HTERT RPE-1 (cell line): ENCODE measurements around the gene E2F3.
"Not testable (repeated sequence)": the region's sequence is repeated elsewhere in the genome, so short reads cannot be mapped to it uniquely, and the experiment has no call there.

ENCODE experiments used
- in situ Hi-C: fragments of 300-500 bp; cut with MboI; formaldehyde crosslinking; loops from 4 replicates; pipeline ENCODE4 v1.14.3; 2020; ENCODE audit warnings: low sequenced_read_pairs

Gene E2F3

DNA sequence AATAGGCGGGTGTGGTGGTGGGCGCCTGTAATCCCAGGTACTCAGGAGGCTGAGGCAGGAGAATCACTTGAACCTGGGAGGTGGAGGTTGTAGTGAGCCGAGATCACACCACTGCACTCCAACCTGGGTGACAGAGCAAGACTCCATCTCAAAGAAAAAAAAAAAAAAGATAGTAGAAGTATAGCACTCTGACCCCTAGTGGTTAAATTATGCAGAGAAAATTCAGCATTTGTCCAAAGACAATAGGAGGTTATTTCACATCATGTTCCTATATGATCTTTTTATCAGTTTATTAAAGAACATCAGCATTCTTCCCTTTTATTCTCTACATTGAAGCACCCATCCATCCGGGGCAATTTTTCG is 127.4 kb downstream of the E2F3 start:
- in situ Hi-C loops = not testable (repeated sequence)

DNA sequence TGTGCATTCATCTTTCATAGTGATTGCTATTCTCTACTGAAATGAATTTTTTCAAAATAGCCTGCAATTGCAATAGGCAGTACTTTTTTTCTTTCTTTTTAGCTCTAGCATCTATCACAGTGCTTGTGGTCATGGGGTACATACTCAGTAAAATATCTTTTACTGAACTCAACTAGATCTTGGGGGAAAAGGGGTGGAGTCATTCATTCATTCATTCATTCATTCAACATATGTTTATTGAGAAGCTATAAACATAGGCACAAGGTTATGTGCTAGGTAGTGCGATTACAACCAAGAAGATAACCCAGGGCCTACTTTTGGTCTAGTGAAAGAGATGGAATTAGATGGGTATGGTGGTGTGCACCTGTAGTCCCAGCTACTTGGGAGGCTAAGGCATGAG is 131.2 kb downstream of the E2F3 start:
- in situ Hi-C loops = no loop called here

GRCh38 chr6:20533746-20534294 is 132.1 kb downstream of the E2F3 start:
- in situ Hi-C loops = no loop called here

DNA sequence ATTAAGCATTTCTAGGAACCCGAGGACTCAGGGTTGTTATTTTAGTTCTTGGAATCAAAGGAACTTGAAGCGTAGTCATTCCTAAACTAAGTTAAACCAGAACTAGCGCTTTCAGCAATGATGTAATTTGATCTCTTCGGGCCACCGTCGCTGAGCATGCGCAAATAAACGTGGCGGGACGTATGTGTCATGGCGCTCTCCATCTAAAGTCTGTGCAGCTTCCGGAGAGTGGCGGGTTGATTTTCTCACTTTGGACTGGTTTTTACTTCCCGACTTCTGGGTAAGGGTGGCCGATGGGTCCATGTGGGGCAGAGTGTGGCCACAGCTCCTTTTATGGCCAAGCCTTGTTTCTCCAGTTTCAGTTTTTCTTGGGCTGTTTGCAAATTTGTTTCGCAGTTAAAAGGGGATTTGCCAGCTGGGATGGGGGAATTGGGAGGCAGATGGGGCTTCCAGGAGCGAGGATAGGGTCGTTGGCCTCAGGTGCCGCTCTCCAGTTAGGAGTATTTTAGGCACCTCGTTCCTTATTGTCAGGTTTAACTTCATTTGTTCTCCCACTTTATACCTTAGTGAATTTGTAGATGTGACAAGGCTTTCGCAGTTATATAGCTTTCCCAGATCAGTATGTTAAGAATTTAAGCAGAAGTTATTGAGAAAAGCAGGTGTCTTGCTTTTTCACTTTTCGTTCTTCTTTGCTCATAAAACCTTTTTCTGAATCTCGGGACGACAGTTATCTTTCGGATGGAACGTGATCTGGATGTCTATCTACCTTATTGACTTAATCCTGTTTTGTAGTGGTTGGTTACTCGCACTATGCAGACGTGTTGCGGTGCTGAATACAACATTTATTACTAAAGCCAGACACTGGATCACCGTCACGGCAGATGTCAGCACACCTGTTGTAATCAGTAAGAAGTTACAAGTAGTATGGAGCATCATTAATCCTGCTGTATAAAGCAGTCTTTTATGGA is 132.9 kb downstream of the E2F3 start, which contains the start of gene CDKAL1:
CDKAL1 (plus strand) TSS at position 163 of the 968 bp plus-strand sequence. CDS start 11,894 bp downstream, outside the sequence.
- in situ Hi-C loops = no loop called here

DNA sequence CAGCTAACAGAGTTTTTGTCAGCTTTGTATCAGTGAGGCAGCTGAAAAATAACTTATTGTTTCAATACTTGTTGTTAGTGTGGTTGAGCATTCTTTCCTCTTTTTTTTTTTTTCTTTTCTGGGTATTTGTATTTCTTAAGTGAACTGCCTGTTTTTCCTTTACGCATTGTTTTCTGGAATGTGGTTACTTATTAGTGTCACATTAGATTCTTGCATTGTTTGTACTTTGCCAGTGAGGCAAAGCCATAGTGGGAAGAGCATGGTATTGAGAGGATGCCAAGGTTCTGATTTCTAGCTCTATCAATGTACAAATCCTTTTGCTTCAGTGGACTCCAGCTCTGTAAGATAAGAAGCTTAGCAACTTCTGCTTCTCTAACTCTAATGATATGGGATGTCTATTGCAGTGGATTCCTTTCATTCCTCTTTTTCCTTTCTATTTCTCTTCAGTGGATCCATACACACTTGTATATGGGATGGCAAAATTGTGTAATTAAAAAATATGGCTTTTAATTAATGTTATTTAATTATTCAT is 136.5 kb downstream of the E2F3 start:
- in situ Hi-C loops = no loop called here

- in situ Hi-C loops = no loop called here
Measured at GRCh38 chr6:20538907-20539306, 137.2 kb downstream of the E2F3 start.

- in situ Hi-C loops = no loop called here
Measured at GRCh38 chr6:20539387-20539786, 137.7 kb downstream of the E2F3 start.

- in situ Hi-C loops = no loop called here
Measured at GRCh38 chr6:20540683-20541082, 139.0 kb downstream of the E2F3 start.

DNA sequence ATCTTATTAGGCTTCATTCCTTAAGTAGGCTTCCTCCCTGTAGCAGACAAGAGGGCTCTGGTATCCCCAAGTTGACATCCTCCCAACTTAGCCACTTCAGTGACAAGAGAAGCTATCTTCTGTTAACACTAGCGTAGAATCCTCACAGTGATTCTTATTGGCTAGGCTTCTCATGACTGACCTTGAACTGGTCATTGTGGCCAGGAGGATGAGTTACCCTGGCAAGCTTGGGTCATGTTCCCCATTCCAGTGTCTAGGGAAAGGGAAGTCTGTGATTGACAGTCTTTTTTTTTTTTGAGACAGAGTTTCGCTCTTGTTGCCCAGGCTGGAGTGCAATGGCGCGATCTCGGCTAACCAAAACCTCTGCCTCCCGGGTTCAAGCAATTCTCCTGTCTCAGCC is 139.7 kb downstream of the E2F3 start:
- in situ Hi-C loops = no loop called here

- in situ Hi-C loops = no loop called here
Measured at GRCh38 chr6:20542927-20543602, 141.4 kb downstream of the E2F3 start.
